Measurements from ENCODE around the gene KIDINS220. TPM values are rescaled to one million over a fixed set of nuclear protein-coding genes. Genes with fewer than 3 reads are reported as not detected.

The KIDINS220 gene
- polyA plus RNA-seq, 1 donor from 2014 or later, result 329 TPM

DNA sequence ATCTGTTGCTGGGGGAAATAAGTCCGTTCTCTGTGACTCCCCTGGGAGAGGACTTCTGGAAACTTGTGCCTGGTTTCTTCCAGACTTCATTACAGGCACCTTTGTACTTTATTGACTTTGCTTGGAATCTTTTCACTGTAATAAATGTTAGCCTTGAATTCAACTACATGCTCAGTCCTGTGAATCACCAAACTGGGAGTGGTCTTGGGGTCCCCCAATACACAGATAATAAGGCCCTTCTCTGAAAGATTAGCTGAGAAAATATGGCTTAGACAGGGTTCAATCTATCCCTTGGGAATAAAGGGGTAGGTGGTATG is 48.7 kb upstream of the KIDINS220 start:
- H3K9ac ChIP-seq (ENCODE audit: low read length), result no peak overlapping the region
- no peak for TF ChIP-seq TAF1 (IDR thresholded peaks at IDR 0.05; ENCODE audit: low read depth)
- TF ChIP-seq, protein P1, sequence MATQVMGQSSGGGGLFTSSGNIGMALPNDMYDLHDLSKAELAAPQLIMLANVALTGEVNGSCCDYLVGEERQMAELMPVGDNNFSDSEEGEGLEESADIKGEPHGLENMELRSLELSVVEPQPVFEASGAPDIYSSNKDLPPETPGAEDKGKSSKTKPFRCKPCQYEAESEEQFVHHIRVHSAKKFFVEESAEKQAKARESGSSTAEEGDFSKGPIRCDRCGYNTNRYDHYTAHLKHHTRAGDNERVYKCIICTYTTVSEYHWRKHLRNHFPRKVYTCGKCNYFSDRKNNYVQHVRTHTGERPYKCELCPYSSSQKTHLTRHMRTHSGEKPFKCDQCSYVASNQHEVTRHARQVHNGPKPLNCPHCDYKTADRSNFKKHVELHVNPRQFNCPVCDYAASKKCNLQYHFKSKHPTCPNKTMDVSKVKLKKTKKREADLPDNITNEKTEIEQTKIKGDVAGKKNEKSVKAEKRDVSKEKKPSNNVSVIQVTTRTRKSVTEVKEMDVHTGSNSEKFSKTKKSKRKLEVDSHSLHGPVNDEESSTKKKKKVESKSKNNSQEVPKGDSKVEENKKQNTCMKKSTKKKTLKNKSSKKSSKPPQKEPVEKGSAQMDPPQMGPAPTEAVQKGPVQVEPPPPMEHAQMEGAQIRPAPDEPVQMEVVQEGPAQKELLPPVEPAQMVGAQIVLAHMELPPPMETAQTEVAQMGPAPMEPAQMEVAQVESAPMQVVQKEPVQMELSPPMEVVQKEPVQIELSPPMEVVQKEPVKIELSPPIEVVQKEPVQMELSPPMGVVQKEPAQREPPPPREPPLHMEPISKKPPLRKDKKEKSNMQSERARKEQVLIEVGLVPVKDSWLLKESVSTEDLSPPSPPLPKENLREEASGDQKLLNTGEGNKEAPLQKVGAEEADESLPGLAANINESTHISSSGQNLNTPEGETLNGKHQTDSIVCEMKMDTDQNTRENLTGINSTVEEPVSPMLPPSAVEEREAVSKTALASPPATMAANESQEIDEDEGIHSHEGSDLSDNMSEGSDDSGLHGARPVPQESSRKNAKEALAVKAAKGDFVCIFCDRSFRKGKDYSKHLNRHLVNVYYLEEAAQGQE (IDR thresholded peaks at IDR 0.05; ENCODE audit: borderline replicate concordance), result no peak
- no peak for TF ChIP-seq EZH2 (IDR thresholded peaks at IDR 0.05; ENCODE audit: borderline replicate concordance, insufficient read depth, low read length, poor library complexity, severe bottlenecking)
- no peak for TF ChIP-seq MXI1 (conservative IDR thresholded peaks at IDR 0.05; ENCODE audit: poor library complexity, severe bottlenecking)
- TF ChIP-seq EP300 (conservative IDR thresholded peaks at IDR 0.05; ENCODE audit: poor library complexity, severe bottlenecking), result no peak
- TF ChIP-seq RAD21 (conservative IDR thresholded peaks at IDR 0.05), result no peak
- TF ChIP-seq, protein P2, sequence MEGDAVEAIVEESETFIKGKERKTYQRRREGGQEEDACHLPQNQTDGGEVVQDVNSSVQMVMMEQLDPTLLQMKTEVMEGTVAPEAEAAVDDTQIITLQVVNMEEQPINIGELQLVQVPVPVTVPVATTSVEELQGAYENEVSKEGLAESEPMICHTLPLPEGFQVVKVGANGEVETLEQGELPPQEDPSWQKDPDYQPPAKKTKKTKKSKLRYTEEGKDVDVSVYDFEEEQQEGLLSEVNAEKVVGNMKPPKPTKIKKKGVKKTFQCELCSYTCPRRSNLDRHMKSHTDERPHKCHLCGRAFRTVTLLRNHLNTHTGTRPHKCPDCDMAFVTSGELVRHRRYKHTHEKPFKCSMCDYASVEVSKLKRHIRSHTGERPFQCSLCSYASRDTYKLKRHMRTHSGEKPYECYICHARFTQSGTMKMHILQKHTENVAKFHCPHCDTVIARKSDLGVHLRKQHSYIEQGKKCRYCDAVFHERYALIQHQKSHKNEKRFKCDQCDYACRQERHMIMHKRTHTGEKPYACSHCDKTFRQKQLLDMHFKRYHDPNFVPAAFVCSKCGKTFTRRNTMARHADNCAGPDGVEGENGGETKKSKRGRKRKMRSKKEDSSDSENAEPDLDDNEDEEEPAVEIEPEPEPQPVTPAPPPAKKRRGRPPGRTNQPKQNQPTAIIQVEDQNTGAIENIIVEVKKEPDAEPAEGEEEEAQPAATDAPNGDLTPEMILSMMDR (IDR thresholded peaks at IDR 0.05; ENCODE audit: poor library complexity, severe bottlenecking), result no peak
- TF ChIP-seq POLR2AphosphoS5 (IDR thresholded peaks at IDR 0.05), result no peak
- no peak for TF ChIP-seq SMC3 (conservative IDR thresholded peaks at IDR 0.05; ENCODE audit: poor library complexity)
- no peaks in the 10 kb centered on the region for H4K20me1 ChIP-seq (ENCODE audit: insufficient read depth)
- H3K36me3 ChIP-seq (ENCODE audit: insufficient read depth, low read length), result no peaks in the 10 kb centered on the region
- no peaks in the 10 kb centered on the region for H3K9me2 ChIP-seq (ENCODE audit: insufficient read depth, low read length)
- H3K27ac ChIP-seq (ENCODE audit: low read length), result no peak overlapping the region
- H3K79me2 ChIP-seq (replicated peaks; ENCODE audit: insufficient read depth, low read length), result no peaks in the 10 kb centered on the region
- no peak overlapping the region for H2AFZ ChIP-seq (ENCODE audit: low read depth, low read length)
- no peaks in the 10 kb centered on the region for H3K27me3 ChIP-seq (ENCODE audit: insufficient read depth, low read depth, low read length)
- no peaks in the 10 kb centered on the region for H3F3A ChIP-seq (ENCODE audit: insufficient read depth, low read length, poor library complexity, severe bottlenecking)
- no peak overlapping the region for H3K4me2 ChIP-seq (ENCODE audit: low read length)
- H3K9me3 ChIP-seq (ENCODE audit: low read length), result no peaks in the 10 kb centered on the region
- H3K4me3 ChIP-seq (ENCODE audit: low read length), result no peak overlapping the region

DNA sequence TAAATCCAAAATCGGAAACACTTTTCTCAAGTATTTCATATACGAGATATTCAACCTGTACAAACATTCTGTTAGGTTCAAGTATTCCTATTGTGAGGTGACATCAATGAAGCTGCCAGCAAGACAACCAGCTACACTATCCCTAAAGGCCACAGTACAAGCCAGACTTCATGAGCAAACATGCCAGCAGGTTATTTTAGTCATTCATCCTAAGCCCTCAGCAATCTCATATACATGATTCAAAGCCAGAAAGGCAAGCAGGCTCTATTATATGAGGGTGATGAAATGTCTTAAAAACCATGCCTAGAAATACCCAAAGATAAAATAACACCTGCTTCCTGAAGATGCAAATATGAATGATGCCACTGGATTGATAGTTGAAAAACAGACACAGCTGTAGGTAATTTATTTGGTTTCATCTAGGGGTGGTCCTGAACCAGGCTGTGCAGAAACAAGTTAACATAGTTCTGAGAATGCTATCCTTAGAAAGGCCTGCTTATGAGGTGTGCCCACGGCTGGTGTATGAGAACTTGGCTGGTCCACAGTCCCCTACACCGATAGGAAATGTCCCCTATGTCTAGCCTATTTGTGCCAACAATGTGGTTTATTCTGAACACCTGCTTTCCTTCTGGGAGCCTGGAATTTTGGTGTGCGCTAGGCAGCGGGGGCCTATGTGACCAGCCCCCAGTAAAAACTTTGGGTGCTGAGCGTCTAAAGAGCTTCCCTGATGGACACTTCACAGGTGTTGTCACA is 48.2 kb upstream of the KIDINS220 start:
- Histone ChIP-seq H3K27ac (ENCODE audit: low read length) (no peak overlapping the region), H4K20me1 (ENCODE audit: insufficient read depth) (no peaks in the 10 kb centered on the region), H3K4me3 (ENCODE audit: low read length) (no peak overlapping the region), H3K4me2 (ENCODE audit: low read length) (no peak overlapping the region), H3K9me3 (ENCODE audit: low read length) (no peaks in the 10 kb centered on the region), H3K27me3 (ENCODE audit: insufficient read depth, low read depth, low read length) (no peaks in the 10 kb centered on the region), H2AFZ (ENCODE audit: low read depth, low read length) (no peak overlapping the region), H3F3A (ENCODE audit: insufficient read depth, low read length, poor library complexity, severe bottlenecking) (no peaks in the 10 kb centered on the region), H3K36me3 (ENCODE audit: insufficient read depth, low read length) (no peaks in the 10 kb centered on the region), H3K79me2 (replicated peaks; ENCODE audit: insufficient read depth, low read length) (no peaks in the 10 kb centered on the region), H3K9ac (ENCODE audit: low read length) (no peak overlapping the region), H3K9me2 (ENCODE audit: insufficient read depth, low read length) (no peaks in the 10 kb centered on the region)
- TF ChIP-seq EZH2 (IDR thresholded peaks at IDR 0.05; ENCODE audit: borderline replicate concordance, insufficient read depth, low read length, poor library complexity, severe bottlenecking) (no peak), TAF1 (IDR thresholded peaks at IDR 0.05; ENCODE audit: low read depth) (no peak), MXI1 (conservative IDR thresholded peaks at IDR 0.05; ENCODE audit: poor library complexity, severe bottlenecking) (no peak), POLR2AphosphoS5 (IDR thresholded peaks at IDR 0.05) (no peak), EP300 (conservative IDR thresholded peaks at IDR 0.05; ENCODE audit: poor library complexity, severe bottlenecking) (no peak), SMC3 (conservative IDR thresholded peaks at IDR 0.05; ENCODE audit: poor library complexity) (no peak), RAD21 (conservative IDR thresholded peaks at IDR 0.05) (no peak)
- TF ChIP-seq, protein P2 (IDR thresholded peaks at IDR 0.05; ENCODE audit: poor library complexity, severe bottlenecking), result no peak
- TF ChIP-seq, protein P1 (IDR thresholded peaks at IDR 0.05; ENCODE audit: borderline replicate concordance), result no peak
